Midbrain (tissue), 1 donor: ENCODE measurements around the gene PBX1.
"Not testable (repeated sequence)": the region's sequence is repeated elsewhere in the genome, so short reads cannot be mapped to it uniquely, and the experiment has no call there.

ENCODE experiments used
- DNase-seq: peaks from one replicate; lab custom pipeline; 2025; lab: John Stamatoyannopoulos, UW

Gene PBX1

DNA sequence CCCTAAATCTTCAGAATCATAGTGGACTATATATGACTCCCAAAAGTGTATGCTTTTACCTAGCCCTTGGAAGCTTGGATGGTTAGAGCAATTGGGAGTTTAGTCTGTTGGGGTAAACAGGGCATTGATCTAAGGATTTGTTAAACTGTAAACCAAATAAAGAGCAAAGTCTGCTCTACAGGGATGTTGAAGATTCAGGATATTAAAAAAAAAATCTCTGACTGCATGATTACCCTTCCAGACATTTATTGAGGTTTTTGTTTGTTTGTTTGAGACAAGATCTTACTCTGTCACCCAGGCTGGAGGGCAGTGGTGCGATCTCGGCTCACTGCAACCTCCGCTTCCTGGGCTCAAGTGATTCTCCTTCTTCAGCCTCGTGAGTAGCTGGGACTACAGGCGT is 31.6 kb downstream of the PBX1 start:
- no peak for DNase-seq

DNA sequence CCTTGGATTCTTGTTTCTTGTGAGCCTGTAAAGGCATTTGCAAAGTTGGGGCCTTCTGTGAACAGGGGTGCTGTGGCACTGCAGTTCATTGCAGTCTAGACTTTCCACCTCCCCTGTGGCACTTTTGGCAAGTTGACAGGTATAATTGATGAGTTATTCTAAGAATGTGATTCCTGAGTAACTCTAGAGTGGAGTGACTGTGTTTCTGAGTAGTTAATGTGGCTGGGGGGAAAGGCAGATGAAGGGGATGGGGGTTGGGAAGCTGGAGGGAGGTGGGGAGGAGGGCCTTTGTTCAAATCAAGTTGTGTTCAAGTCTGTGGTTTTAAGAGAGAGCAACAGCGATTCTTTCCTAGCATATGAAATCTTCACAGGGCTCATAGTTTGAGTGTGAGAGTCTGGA is 32.9 kb downstream of the PBX1 start:
- DNase-seq, result no peak

DNA sequence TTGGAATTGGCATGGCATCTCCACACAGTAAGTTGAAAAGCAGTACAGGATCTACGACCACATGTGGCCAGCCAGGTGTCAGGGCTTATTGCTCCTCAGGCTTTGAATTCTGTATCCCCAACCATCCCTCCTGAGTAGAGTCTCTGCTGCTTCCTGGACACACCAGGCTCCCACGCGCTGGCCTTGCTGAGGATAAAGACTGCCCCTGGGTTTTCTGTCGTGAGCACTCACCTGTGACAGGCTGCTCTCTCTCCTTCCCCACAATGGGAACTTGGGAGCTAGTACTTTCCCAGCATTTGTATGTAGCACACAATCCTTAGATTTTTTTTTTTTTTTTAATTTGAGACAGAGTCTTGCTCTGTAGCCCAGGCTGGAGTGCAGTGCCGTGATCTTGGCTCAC is 33.6 kb downstream of the PBX1 start:
- no peak for DNase-seq

DNA sequence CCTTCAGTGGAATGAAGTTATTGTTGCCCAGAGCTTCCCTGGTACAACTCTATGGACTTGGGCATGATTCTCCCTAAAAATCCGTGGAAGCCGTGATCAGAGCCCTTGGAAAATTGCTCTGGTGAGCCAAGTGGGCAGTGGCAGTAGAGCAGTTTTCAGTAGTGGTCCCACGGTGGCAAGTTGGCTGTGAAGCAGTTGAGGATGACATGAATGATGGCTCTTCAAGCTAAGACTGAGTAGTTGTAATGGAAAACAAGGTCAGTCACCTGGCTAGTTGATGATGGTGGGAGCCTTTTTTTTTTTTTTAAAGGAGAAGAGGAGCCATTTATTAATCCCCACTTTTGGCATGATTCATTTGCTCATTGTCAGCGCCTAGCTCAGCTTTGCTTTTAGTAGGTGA is 36.2 kb downstream of the PBX1 start:
- DNase-seq, result no peak

DNA sequence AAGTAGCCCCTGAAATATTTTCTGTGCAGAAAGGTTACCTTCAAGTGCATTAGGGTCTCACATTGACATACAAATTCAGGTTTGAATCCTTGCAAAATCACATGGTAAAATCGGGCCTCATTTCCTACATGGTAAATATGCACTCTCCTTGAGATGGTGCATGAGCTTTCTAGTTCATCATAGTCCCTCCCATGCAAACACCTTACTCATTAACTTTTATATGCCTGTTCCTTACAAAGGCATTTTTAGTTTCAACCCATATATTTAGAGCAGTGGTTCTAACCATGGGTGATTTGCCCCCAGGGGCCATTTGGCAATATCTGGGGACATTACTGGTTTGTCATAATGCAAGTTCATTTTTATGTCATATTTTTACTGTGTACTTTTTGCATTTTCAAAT is 37.2 kb downstream of the PBX1 start:
- no peak for DNase-seq

DNA sequence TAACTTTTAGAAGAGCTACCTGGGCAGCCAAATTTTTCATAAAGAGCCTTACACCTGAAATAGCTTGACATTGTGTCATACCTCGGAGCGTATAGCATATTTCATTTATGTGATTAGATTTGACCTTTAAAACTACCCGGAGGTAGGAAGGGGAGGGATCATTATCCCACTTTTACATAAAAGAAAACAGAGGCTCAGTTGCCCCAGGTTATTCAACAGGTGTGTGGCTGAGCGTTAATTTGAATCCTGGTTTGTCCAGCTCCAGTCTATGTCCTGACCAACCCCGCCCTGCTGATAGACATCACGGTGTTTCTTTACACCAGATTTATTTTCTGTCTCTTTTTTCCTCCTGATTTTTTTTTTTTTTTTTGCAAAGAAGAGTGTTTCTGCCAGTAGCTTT is 39.7 kb downstream of the PBX1 start:
- no peak for DNase-seq

DNA sequence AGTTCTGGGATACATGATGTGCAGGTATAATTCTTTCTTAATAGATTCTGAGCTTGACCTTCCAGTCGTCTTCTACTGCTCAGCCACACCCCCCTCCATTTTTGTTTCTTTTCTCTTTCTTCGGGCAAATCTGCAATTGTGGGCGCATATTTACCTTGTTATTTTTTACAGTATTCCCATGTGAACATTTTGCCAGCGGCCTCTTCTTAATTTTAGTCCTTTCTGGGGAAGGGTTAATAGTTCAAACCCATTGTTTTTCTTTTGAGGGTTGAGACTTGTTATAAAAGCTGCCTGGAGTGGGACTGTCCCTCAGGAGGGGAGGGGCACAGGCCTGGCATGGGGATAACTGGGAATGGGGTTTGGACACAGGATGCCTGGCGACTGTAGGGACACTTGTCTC is 40.3 kb downstream of the PBX1 start:
- DNase-seq, result no peak

DNA sequence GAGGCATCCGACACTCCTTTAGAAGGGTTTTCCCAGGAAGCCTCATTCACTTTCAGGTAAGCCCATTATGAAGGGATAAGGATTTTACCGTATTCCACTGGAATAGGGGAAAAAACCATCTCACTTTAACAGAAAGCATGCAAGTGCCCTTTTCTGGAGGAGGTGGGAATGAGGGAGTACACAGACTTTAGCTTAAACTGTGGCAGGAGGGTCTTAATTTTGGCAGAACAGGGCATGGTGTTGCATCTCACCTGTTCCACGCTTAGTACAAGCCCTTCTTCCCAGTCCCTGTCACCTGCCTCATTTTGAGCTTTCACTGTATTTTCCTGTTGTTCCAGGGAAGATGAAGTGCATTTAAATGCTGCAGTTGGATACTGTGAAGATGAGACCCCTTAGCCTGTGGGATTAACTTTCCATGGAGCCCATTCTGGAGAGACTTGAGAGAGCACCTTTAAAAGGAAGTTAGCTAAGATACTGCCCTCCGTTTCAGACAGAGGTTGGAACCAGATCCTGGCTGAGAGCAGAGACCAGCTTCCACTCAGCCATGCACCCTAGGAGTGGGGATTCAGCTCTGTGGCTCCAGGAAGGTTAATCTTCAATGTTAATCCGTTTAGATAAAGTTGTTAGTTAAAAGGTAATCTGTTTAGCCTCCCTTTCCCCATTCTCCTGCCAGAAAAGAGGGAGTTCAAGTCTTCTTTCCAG is 42.6 kb downstream of the PBX1 start:
- no peak for DNase-seq

DNA sequence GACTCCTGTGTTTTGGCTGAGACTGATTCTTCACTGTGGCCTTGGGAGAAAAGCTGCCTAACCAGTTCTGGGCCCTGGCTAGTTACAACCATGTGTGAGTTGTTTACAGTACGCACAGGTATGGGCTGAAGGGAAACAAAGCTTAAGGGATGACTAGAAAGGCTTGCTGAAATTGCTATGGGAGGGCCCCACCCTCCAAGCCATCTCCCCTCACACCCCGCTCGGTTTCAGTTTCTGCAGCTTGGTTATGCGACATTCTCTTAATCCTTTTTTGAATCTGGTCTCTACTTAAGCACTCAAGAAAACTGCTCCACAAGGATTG is 43.1 kb downstream of the PBX1 start:
- no peak for DNase-seq

DNA sequence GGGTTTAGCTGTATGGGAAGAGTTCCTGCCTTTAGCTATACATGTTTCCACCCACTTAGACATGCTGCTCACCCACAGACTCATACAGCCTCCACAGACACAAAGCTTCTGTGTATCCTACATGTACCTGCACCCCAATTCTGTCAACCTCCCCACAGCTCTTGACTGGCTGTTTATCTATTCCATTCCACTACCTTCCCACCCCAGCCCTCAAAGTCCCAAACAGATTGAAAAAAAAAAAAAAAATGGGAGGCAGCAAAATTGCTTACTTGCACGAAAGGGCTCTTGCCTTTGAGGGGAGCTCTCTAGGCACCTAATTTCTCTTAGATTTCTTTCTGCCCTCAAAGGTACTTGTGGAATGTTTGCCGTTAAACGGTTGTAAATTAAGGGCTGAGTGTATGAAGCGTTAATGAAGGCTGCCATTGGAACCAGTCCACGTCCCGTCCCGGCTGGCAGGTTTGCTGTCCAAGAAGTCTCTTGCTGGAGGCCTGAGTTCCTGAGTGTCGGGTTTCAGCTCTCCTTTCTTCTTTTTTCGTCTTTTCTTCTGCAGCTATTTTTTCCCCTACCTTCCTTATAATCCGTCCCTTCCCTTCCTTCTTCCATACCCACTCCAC is 43.6 kb downstream of the PBX1 start:
- DNase-seq, result peak; percentile 30

DNA sequence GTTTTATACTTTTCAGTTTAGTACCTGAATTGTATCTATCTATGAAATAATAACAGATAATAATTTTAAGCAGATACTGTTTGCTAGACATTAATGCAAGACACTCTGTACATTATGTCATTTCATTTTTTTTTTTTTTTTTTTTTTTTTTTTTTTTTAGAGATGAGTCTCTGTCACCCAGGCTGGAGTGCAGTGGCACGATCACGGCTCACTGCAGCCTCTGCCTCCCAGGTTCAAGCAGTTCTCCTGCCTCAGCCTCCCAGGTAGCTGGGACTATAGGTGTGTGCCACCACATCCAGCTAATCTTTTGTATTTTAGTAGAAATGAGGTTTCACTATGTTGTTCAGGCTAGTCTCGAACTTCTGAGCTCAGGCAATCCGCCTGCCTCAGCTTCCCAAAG is 44.8 kb downstream of the PBX1 start:
- DNase-seq, result not testable (repeated sequence)

DNA sequence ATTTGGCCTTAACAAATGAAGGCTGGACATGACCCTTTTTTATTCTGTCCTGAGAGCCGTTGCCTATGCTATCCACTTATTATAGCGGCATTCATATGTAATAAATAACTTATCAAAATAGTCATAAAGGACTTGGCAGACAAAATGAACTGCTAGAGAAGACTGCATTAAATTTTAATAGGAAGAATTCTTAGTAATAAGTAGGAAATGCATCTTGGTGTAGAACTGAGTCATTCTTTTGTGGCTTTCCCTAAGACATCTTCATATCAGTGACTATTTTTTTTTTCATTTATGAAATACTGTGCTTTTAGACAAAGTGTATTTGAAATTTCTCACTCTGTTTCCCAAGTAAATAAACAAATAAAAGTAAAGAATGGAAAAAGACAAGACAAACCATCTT is 45.6 kb downstream of the PBX1 start:
- no peak for DNase-seq

DNA sequence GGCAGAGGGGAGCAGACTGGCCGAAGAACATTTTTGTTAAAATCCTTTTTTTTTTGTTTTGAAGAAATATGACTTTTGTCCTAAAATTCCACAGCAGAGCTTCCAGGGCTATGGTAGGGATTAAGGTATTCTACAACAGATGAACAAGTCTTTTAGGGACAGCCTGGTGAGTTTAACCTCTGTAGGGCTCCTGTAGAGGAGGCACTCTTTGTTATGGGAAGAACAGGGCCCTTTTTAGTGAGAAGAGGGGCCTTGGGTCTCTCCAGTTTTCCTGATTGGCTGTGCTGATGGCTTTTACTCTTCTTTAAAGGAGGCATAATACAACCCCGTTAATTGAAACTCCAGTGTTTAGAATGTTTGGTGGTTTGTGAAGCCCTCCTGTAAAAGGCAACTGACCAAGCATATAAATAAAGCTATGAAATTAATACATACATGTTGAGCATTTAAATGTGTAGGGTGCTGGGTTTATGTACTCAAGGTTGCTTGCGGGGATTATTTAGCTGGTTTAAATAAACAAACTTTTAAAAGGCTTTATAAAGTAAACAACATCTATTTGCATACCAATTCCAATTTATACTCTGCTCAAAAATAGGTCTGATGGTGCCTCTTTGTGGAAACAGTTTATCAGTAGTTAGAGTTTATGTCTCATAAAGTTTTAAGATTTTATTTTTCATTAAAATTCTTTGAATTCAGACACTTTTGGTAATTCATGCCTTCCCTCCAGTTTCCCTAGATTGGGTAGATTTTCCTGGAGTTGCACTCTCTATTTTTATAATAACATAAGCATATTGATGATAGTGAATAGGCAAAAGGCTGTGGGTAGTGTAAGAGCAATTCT is 46.5 kb downstream of the PBX1 start:
- DNase-seq, result no peak

DNA sequence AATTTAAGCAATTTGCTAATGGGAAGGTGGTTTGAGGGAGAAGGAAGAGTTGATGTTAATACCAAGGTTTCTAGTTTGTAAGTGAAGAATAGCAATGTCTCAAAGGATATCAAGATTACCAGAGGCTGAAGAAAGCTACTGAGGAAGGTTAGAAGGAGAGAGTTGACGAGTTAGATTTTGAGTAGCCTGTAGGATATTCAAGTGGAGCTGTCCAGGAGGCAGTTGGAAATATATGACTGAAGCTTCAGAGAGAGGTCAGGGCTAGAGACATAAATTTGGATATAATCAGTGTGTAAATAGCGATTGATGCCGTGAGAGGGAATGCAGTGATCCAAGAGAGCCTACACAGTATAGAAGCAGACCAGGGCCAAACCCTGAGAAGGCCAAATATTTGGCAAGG is 48.4 kb downstream of the PBX1 start:
- DNase-seq, result no peak

DNA sequence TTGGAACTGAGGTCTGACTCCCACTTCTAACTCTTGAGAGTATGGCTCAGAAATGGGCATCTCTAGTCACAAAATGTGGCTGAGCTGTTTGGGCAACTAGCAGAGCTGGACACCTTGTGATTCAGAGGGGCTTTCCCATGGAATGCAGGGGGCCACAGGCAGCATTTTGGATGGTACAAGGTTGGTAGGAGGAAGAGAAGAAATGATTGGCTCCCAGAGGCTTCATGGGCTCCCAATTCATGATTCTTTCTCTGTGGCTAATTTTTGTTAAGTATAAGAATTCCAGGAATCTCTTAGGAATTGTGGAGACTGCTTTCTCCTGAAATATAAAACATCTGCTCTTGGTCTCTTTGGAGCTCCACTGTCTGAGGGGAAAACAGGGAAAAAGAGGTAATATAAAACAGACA is 49.7 kb downstream of the PBX1 start:
- no peak for DNase-seq

DNA sequence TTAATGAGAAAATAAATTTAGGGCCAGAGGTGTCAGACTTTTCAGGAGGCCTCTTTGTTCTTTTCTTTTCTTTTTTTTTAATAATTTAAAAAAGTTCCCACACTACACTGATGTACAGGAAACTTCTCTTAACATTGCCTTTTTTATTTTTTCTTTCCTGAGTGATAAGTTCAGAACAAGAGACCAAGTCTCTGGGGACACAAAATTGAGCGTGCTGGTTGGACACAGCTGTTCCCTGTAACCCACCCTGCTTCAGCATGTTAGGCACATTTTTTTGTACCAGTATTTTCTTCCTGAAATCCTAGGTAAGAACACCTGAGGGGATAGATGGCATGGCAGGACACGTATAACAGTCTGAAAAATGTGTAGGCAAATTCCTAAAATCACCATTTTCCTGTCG is 50.1 kb downstream of the PBX1 start:
- no peak for DNase-seq

DNA sequence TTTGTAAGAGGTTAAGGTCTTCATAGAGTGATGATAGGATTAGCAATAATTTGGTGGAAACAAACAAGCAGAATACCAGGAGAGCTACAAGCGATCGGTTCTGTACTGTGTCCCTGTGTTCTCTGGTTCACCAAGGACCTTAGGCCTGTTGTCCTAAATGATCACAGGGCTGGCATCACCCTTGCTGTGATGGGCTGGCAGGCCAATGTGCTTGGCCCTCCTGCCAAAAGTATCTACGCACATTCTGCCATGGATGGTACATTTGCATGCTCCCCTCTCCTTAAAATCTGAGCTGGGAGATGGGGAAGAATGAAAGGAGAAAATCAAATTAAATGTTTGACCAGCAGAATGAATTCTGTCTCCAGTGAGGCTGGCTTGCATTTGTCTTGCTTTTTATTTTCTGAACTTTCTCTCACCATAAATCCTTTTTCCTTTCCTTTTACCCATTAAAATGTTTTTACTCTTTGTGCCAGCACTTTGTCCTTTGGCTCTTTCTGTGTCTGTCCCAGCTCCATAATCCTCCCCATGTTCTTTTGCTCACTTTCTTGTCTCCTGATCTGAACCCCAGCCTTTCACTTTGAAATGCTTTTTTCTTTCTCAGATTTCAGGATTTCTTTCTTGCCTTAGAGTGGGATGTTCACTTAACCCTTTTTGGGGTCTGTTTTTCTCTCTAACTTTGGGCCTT is 51.7 kb downstream of the PBX1 start:
- peak; percentile 55 for DNase-seq

DNA sequence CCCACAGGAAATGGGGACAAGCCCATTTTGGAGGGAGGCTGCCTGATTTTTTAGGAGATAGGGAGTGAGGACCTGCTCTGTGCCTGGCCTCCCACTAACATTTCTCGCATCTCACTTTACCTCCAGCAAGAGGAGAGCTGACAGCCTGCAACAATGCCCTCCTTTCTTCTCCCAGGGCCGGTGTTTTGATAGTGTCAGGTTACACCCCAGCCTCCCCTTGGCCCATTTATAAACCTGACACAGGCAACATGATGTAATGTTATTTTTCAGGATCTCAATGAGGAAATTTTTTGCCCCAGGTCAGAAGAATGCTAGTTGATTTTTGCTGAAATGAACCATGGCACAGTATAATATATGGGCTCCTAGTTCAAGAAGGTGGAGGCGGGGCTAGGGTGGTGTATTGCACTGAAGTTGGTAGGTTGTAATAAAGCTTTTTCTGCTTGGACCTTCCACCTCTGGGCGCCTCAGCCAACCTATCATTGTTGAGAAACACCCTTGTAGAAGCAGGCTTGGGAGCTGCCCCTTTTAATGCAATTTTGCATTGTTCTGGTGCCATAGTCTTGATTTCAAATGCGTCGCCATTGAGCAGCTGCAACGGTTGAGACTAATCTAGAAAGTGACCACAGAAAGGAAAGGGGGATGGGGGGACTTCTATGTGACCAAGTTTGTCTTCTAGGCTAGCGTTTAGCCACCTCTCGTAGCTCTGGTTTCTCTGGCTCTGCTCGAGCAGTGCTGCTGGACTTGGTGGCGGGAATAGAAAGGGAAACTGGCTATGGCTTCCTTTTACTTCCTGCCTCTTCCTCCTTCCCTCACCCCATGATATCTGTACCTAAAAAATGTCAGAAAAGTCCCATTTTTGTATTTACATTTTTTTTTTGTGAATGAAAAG is 53.0 kb downstream of the PBX1 start:
- no peak for DNase-seq

DNA sequence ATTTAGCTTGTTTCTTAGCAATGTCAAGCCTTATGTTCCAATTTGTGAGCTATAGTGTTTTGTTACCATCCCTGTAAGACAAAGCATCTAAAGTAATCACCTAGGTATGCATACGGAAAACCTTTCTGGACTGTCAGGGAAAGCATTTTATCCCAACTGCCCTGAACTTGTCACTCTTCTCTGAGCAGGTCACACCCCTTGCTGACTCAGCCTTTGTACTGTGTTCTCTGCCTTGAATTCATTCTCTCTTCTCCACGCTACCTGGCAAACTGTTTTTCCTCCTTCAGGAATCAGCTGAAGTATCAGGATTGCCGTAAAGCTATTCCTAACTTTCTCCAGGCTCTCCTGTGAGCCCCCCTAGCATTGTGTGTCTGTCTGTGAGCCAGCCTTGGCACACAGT is 54.2 kb downstream of the PBX1 start:
- DNase-seq, result no peak

DNA sequence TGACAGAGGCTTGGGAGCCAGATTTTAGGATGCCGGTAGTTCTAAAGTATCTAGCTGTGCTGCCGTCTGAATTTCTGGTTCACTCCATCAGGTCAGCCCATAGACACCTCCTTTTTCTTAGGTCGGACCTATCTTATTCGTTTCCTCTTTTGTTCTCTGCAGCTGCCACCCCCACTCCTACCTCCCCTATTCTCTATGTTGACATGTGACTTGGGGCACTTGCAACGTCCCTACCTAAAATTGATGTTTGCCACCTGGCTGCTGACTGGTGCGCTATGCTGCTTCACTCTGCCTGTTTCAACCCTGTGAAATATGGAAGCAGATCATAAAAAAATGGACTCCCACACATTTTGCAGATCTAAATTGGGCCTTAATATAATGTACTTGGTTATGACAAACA is 55.3 kb downstream of the PBX1 start:
- no peak for DNase-seq

DNA sequence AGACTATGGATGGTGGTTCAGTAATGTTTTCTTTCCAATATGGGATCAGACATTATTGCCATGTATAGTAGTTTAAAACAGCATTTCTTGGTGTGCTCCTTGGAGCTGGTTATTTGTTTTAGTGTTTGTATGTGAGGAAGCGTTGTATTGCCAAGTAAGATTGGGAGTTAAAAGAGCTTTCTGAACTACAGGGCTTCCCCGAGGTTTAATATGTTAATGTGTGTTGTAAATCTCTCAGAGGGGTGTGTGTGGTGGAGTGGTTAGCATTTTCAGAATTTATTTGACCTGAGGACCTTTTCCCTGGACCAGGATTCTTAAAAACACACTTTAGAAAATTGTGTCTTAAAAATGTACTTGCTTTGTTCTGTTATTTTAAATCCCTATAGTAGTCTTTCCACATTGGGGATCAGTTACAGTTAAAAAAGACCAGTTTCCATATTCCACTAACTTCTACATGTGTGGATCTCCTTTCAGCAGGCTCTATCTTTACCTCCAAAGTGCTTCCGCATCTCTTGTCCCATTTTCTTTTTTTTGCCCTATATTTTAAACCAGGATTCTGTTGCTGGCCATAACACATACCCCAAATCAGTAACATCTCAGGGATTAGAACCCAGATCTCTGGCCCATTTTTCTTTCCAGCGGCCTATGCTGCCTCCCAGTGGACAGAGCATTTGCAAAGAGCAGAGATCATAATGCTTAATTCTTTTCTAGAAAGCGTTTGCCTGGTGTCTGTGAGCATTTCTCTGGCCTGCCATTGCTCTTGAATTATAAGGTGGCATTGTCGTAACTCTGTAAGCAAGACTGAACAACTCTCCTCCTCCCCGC is 58.6 kb downstream of the PBX1 start:
- no peak for DNase-seq
